OCI-LY7 (cell line): ENCODE data around the gene SMC4. TPM values are rescaled to one million over a fixed set of nuclear protein-coding genes. Genes with fewer than 3 reads are reported as not detected.

Source experiments
- BruUV-seq: library from RNA; stranded (reverse); fragments of 400-500 nt; replicated peaks from 2 replicates; lab custom pipeline; 2021; lab: Mats Ljungman, UMichigan
- CTCF ChIA-PET: fragments of 300-600 bp; sonication (Branson Sonifier 250); formaldehyde crosslinking; loops from one replicate; lab custom pipeline; 2022; ENCODE audit warnings: antibody characterized with exemption; ENCODE audit not compliant: unreplicated experiment; lab: Charles Lee
- POLR2A ChIA-PET: fragments of 300-600 bp; sonication (Branson Sonifier 250); formaldehyde crosslinking; loops from one replicate; lab custom pipeline; 2022; ENCODE audit warnings: antibody characterized with exemption; lab: Charles Lee
- DNase-seq: peaks from one replicate; pipeline ENCODE4 v3.0.0-alpha.2; 2015; ENCODE audit warnings: low spot score
- H2AFZ ChIP-seq: fragments of 200-600 bp; sonication (generic), shearing (Covaris generic); 2 replicates; pipeline ENCODE4 v1.6.1; 2014; ENCODE audit warnings: mild to moderate bottlenecking, antibody characterized with exemption, low read length, moderate library complexity
- H3K27ac ChIP-seq: fragments of 200-600 bp; sonication (generic); 2 replicates; pipeline ENCODE4 v1.5.1; 2014; ENCODE audit warnings: mixed run types, low read depth, mild to moderate bottlenecking, moderate library complexity, low read length, inconsistent platforms; ENCODE audit not compliant: poor library complexity, severe bottlenecking
- H3K36me3 ChIP-seq: fragments of 200-600 bp; sonication (generic); 2 replicates; pipeline ENCODE4 v1.6.1; 2014; ENCODE audit warnings: mild to moderate bottlenecking, antibody characterized with exemption, low read length, moderate library complexity, mixed read lengths; ENCODE audit not compliant: insufficient read depth
- H3K4me1 ChIP-seq: fragments of 200-600 bp; sonication (generic); 2 replicates; pipeline ENCODE4 v1.5.1; 2014; ENCODE audit warnings: mild to moderate bottlenecking, low read length; ENCODE audit not compliant: insufficient read depth, poor library complexity, severe bottlenecking
- H3K4me2 ChIP-seq: fragments of 200-600 bp; sonication (generic); 2 replicates; pipeline ENCODE4 v1.6.1; 2014; ENCODE audit warnings: mild to moderate bottlenecking, low read length
- H3K4me3 ChIP-seq: fragments of 200-600 bp; sonication (generic); 2 replicates; pipeline ENCODE4 v1.5.1; 2014; ENCODE audit warnings: mild to moderate bottlenecking, low read depth, low read length; ENCODE audit not compliant: poor library complexity, severe bottlenecking
- H3K79me2 ChIP-seq: fragments of 200-600 bp; sonication (generic); 2 replicates; pipeline ENCODE4 v1.6.1; 2016; ENCODE audit warnings: low read depth, mild to moderate bottlenecking, low read length, moderate library complexity, mixed read lengths; ENCODE audit not compliant: insufficient read depth
- H3K9me2 ChIP-seq: fragments of 200-600 bp; sonication (generic); 2 replicates; pipeline ENCODE4 v1.6.1; 2016; ENCODE audit warnings: mild to moderate bottlenecking, low read length, mixed read lengths; ENCODE audit not compliant: insufficient read depth
- H3K9me3 ChIP-seq: fragments of 200-600 bp; sonication (generic); 2 replicates; pipeline ENCODE4 v1.6.1; 2014; ENCODE audit warnings: mild to moderate bottlenecking, mixed run types, low read length, mixed read lengths
- H4K20me1 ChIP-seq: fragments of 200-600 bp; sonication (generic); 2 replicates; pipeline ENCODE4 v1.6.1; 2014; ENCODE audit warnings: mild to moderate bottlenecking, antibody characterized with exemption, low read length, moderate library complexity, mixed read lengths; ENCODE audit not compliant: insufficient read depth
- EZH2phosphoT487 ChIP-seq: fragments of 200-600 bp; sonication (generic); IDR thresholded peaks from 2 replicates; pipeline ENCODE4 v1.6.1; 2018; ENCODE audit warnings: low read depth, borderline replicate concordance, mild to moderate bottlenecking, mixed run types, antibody characterized with exemption, low read length, moderate library complexity, mixed read lengths
- intact Hi-C: fragments of 100-400 bp; cut with micrococcal nuclease; formaldehyde crosslinking; loops from one replicate; pipeline ENCODE4 v1.10.0; 2022; ENCODE audit not compliant: unreplicated experiment
- total RNA-seq, 2 experiments: library from RNA; depleted of rRNA in 1 of 2; stranded (reverse); fragments of >200 nt in 1 of 2; shearing (Covaris generic) in 1 of 2; gene quantifications; 2 replicates each; pipeline ENCODE4 v1.2.3, GENCODE V29; 2014 to 2022
- TF ChIP-seq, protein P1 (sequence below): fragments of 200-600 bp; sonication (generic); conservative IDR thresholded peaks from 2 replicates; pipeline ENCODE4 v1.5.1; 2014; ENCODE audit warnings: mild to moderate bottlenecking, antibody characterized with exemption, low read length, moderate library complexity, mixed read lengths

SMC4 gene
- total RNA-seq, 2 experiments from 2014 or later, result 316 to 352 TPM

DNA sequence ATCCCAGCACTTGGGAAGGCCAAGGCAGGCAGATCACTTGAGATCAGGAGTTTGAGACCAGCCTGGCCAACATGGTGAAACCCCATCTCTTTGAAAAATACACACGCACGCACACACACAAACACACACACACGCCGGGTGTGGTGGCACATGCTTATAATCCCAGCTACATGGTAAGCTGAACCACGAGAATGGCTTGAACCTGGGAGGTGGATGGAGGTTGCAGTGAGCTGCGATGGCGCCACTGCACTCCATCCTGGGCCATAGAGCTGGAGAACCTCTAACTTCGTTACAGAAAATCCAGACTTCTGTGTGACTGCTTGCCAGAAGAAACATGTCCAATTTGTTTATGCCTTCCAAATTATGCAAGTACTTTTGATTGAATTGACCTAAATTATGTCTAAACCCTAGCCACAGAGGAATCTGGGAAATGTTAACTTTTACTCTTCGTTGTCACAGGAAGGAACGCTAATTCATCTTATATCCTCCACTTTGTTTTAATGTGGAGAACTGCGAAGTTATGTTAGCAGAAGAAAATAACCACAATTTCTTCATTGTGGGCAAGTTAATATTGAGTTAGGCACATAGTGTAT is 28.5 kb downstream of the SMC4 start:
- H3K4me1 ChIP-seq, result no peaks in the 10 kb centered on the region
- peaks cover 89% of the 10 kb centered on the region; the same call in 1 of the 2 replicates for H3K79me2 ChIP-seq
- H3K36me3 ChIP-seq, result peaks cover 100% of the 10 kb centered on the region
- H3K27ac ChIP-seq, result no peak overlapping the region
- H3K9me3 ChIP-seq, result no peaks in the 10 kb centered on the region
- H2AFZ ChIP-seq, result no peak overlapping the region
- H3K4me2 ChIP-seq, result no peak overlapping the region
- no TSS peak for BruUV-seq
- intact Hi-C loops, result no loop called here
- POLR2A ChIA-PET, result interaction anchor here (1.0 to 1.3 kb wide), 2 partner anchors 8 to 13 kb away, joined by 4 to 5 read pairs; no protein-coding TSS in a partner anchor
- no peak for DNase-seq
- TF ChIP-seq EZH2phosphoT487, result no peak
- TF ChIP-seq, protein P1, sequence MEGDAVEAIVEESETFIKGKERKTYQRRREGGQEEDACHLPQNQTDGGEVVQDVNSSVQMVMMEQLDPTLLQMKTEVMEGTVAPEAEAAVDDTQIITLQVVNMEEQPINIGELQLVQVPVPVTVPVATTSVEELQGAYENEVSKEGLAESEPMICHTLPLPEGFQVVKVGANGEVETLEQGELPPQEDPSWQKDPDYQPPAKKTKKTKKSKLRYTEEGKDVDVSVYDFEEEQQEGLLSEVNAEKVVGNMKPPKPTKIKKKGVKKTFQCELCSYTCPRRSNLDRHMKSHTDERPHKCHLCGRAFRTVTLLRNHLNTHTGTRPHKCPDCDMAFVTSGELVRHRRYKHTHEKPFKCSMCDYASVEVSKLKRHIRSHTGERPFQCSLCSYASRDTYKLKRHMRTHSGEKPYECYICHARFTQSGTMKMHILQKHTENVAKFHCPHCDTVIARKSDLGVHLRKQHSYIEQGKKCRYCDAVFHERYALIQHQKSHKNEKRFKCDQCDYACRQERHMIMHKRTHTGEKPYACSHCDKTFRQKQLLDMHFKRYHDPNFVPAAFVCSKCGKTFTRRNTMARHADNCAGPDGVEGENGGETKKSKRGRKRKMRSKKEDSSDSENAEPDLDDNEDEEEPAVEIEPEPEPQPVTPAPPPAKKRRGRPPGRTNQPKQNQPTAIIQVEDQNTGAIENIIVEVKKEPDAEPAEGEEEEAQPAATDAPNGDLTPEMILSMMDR, result no peak
- no peak overlapping the region for H3K4me3 ChIP-seq
- peaks cover 45% of the 10 kb centered on the region for H4K20me1 ChIP-seq
- CTCF ChIA-PET, result no interaction called here
- H3K9me2 ChIP-seq, result no peaks in the 10 kb centered on the region

DNA sequence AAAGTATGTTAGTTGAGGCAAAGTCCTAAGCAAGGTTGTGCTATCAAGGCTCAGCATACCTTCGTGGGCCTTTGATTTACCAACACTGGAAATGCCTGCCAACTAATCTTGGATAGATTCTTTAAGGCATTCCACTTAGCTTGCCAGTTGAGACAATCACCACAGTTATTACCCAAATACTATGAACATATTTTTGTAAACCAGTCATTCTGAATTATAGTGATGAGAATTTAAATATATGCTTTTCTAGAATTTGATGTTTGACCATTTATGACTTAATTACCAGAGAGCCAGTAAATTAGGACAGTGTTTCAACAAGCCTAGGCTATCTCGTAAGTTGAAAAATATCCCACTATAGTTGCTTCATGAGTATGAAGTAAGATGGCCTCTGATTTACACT is 34.6 kb downstream of the SMC4 start:
- ChIA-PET CTCF (no interaction called here), POLR2A (interaction anchor here (0.6 to 1.2 kb wide), 2 partner anchors 10 kb away, joined by 3 to 8 read pairs; no protein-coding TSS in a partner anchor)
- H4K20me1 ChIP-seq, result peaks cover 32% of the 10 kb centered on the region; the same call in 1 of the 2 replicates
- H3K4me1 ChIP-seq, result peaks cover 13% of the 10 kb centered on the region
- no peak overlapping the region for H2AFZ ChIP-seq
- H3K9me3 ChIP-seq, result no peaks in the 10 kb centered on the region; the same call in 1 of the 2 replicates
- no peaks in the 10 kb centered on the region for H3K9me2 ChIP-seq
- no peak overlapping the region for H3K4me3 ChIP-seq
- TF ChIP-seq, protein P1, result no peak
- TF ChIP-seq EZH2phosphoT487, result no peak
- H3K4me2 ChIP-seq, result no peak overlapping the region
- H3K27ac ChIP-seq, result no peak overlapping the region
- DNase-seq, result no peak
- H3K36me3 ChIP-seq, result peaks cover 98% of the 10 kb centered on the region
- intact Hi-C loops, result no loop called here
- H3K79me2 ChIP-seq, result peaks cover 92% of the 10 kb centered on the region
- no TSS peak for BruUV-seq

DNA sequence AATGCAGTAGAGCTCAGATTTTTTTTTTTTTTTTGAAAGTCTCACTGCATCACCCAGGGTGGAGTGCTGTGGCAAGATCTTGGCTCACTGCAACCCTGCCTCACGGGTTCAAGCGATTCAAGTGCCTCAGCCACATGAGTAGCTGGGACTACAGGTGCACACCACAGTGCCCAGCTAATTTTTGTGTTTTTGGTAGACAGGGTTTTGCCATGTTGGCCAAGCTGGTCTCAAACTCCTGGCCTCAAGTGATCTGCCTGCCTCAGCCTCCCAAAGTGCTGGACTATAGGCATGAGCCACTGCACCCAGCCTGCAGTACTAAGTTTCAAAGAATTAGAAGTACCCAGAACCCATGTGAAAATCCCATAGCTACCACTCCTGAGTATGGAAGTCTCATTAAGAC is 35.6 kb downstream of the SMC4 start:
- Histone ChIP-seq H3K4me3 (no peak overlapping the region), H4K20me1 (peaks cover 32% of the 10 kb centered on the region; the same call in 1 of the 2 replicates), H3K9me2 (no peaks in the 10 kb centered on the region), H3K4me1 (peaks cover 13% of the 10 kb centered on the region), H3K27ac (no peak overlapping the region), H3K9me3 (peaks cover 5% of the 10 kb centered on the region; the same call in 1 of the 2 replicates), H3K36me3 (peaks cover 98% of the 10 kb centered on the region), H3K4me2 (no peak overlapping the region), H3K79me2 (peaks cover 97% of the 10 kb centered on the region), H2AFZ (no peak overlapping the region)
- no peak for DNase-seq
- CTCF ChIA-PET, result no interaction called here
- POLR2A ChIA-PET, result interaction anchor here (0.6 to 3.5 kb wide), 9 partner anchors 9 to 638 kb away, joined by 4 to 22 read pairs (median 7); partner anchors contain the start of gene TRIM59
- intact Hi-C loops, result no loop called here
- TF ChIP-seq, protein P1, result no peak
- no peak for TF ChIP-seq EZH2phosphoT487
- no TSS peak for BruUV-seq
